Stimulated activated naive CD8-positive, alpha-beta T cell treated with anti-CD3 and anti-CD28 coated beads, Interleukin-15, Interleukin-2, amounts not matched to agents 100 ng/mL and 50 ng/mL, for 24 hours (primary cell): ENCODE measurements around the gene STH.
"Not testable (repeated sequence)": the region's sequence is repeated elsewhere in the genome, so short reads cannot be mapped to it uniquely, and the experiment has no call there.

Source experiments
- H3K27ac Mint-ChIP-seq: one replicate; pipeline ENCODE4 v1.8.0; 2021; ENCODE audit warnings: mild to moderate bottlenecking, mixed read lengths
- H3K27me3 Mint-ChIP-seq: one replicate; pipeline ENCODE4 v1.8.0; 2021; ENCODE audit warnings: mixed read lengths
- H3K36me3 Mint-ChIP-seq: one replicate; pipeline ENCODE4 v1.8.0; 2021; ENCODE audit warnings: low read depth, mixed read lengths
- H3K4me1 Mint-ChIP-seq: one replicate; pipeline ENCODE4 v1.8.0; 2021; ENCODE audit warnings: low read depth, mixed read lengths
- H3K4me3 Mint-ChIP-seq: one replicate; pipeline ENCODE4 v1.8.0; 2021; ENCODE audit warnings: mild to moderate bottlenecking, mixed read lengths
- H3K9me3 Mint-ChIP-seq: one replicate; pipeline ENCODE4 v1.8.0; 2021; ENCODE audit warnings: mixed read lengths

STH gene

GRCh38 chr17:46013502-46014165 is 14.6 kb downstream of the STH start:
- H3K36me3 Mint-ChIP-seq: no peaks in the 10 kb centered on the region
- no peak overlapping the region for H3K27ac Mint-ChIP-seq
- no peaks in the 10 kb centered on the region for H3K9me3 Mint-ChIP-seq
- H3K27me3 Mint-ChIP-seq: no peaks in the 10 kb centered on the region
- no peak overlapping the region for H3K4me3 Mint-ChIP-seq
- H3K4me1 Mint-ChIP-seq: peaks cover 5% of the 10 kb centered on the region

DNA sequence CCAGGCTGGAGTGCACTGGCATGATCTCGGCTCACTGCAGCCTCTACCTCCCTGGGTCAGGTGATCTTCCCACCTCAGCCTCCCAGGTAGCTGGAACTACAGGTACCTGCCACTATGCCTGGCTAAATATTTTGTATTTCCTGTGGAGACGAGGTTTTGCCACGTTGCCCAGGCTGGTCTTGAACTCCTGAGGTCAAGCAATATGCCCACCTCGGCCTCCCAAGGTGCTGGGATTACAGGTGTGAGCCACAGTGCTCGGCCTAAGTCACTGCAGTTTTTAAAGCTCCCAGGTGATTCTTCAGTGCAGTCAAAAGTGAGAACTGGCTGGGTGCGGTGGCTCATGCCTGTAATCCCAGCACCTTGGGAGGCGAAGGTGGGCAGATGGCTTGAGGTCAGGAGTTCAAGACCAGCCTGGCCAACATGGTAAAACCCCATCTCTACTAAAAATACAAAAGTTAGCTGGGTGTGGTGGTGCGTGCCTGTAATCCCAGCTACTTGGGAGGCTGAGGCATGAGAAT is 20.4 kb downstream of the STH start:
- peak overlapping the region; percentile 92 for H3K27ac Mint-ChIP-seq
- peaks cover 30% of the 10 kb centered on the region for H3K4me1 Mint-ChIP-seq
- H3K36me3 Mint-ChIP-seq, H3K9me3 Mint-ChIP-seq, H3K4me3 Mint-ChIP-seq, H3K27me3 Mint-ChIP-seq: not testable (repeated sequence)

DNA sequence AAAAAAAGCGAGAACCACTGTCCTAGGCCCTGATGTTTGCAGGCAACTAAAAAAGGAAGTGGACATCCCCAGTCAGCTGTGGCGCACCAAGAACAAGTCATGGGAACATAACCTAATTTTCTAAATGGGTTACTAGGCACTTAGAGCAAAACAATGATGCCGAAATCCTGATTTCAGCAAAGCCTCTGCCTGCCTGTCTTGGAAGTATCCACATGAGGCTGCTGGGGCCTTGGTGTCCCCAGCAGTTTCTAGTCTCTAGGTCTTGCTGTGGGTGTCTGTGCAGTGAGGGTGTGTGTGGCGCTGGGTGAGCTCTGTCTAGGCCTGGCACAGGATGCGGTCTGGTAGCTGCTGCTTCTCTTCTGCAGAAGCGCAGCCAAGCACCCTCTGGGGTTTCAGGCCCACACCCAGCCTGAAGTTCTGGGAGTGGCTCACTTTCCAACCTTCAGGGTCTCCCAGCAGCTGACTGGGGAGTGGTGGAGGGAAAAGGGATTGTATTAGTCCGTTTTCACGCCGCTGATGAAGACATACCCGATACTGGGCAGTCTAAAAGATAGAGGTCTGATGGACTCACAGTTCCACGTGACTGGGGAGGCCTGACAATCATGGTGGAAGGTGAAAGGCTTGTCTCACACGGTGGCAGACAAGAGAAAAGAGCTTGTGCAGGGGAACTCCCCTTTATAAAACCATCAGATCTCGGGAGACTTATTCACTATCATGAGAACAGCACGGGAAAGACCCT is 21.1 kb downstream of the STH start:
- no peaks in the 10 kb centered on the region for H3K36me3 Mint-ChIP-seq
- no peaks in the 10 kb centered on the region for H3K9me3 Mint-ChIP-seq
- H3K27ac Mint-ChIP-seq: peak overlapping the region; percentile 92
- H3K4me1 Mint-ChIP-seq: peaks cover 30% of the 10 kb centered on the region
- peak overlapping the region; percentile 44 for H3K4me3 Mint-ChIP-seq
- no peaks in the 10 kb centered on the region for H3K27me3 Mint-ChIP-seq

DNA sequence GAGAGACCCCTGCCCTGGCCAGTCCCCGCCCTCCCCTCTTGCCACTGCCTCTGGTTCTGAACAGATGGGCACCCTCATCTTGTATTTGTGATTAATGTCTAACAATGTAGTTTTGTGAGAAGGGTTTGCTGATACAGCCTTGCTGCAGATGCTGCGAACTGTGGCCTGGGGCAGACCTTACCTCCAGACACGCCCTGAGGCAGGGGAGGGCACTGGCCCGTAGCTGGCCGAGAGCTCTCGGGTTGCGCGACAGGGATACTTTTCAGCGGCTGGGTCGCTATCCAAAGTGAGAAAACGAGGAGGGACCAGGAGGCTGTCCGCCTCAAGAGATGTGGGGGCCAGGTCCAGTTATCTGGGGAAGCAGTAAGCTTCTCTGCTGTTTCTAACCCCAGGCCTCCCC is 21.9 kb downstream of the STH start:
- Mint-ChIP-seq H3K4me3 (no peak overlapping the region), H3K27me3 (no peaks in the 10 kb centered on the region), H3K4me1 (peaks cover 30% of the 10 kb centered on the region), H3K27ac (peak overlapping the region; percentile 92), H3K9me3 (no peaks in the 10 kb centered on the region), H3K36me3 (peaks cover 4% of the 10 kb centered on the region)

GRCh38 chr17:46023366-46023765 is 24.3 kb downstream of the STH start:
- not testable (repeated sequence) for H3K4me3 Mint-ChIP-seq, H3K27me3 Mint-ChIP-seq, H3K9me3 Mint-ChIP-seq, H3K27ac Mint-ChIP-seq, H3K36me3 Mint-ChIP-seq
- peaks cover 35% of the 10 kb centered on the region for H3K4me1 Mint-ChIP-seq

DNA sequence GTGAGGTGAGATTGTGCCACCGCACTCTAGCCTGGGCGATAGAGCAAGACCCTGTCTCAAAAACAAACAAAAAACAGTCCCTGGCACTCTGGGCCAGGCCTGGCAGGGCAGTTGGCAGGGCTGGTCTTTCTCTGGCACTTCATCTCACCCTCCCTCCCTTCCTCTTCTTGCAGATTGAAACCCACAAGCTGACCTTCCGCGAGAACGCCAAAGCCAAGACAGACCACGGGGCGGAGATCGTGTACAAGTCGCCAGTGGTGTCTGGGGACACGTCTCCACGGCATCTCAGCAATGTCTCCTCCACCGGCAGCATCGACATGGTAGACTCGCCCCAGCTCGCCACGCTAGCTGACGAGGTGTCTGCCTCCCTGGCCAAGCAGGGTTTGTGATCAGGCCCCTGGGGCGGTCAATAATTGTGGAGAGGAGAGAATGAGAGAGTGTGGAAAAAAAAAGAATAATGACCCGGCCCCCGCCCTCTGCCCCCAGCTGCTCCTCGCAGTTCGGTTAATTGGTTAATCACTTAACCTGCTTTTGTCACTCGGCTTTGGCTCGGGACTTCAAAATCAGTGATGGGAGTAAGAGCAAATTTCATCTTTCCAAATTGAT is 24.8 kb downstream of the STH start:
- Mint-ChIP-seq H3K36me3 (peaks cover 7% of the 10 kb centered on the region), H3K27me3 (no peaks in the 10 kb centered on the region), H3K9me3 (no peaks in the 10 kb centered on the region), H3K27ac (no peak overlapping the region), H3K4me1 (peaks cover 30% of the 10 kb centered on the region), H3K4me3 (no peak overlapping the region)

- Mint-ChIP-seq H3K4me3 (no peak overlapping the region), H3K36me3 (peaks cover 14% of the 10 kb centered on the region), H3K9me3 (no peaks in the 10 kb centered on the region), H3K27ac (no peak overlapping the region), H3K27me3 (no peaks in the 10 kb centered on the region), H3K4me1 (peaks cover 29% of the 10 kb centered on the region)
Measured at GRCh38 chr17:46024590-46024989, 25.5 kb downstream of the STH start.

GRCh38 chr17:46025060-46025459 is 26.0 kb downstream of the STH start:
- Mint-ChIP-seq H3K4me1 (peaks cover 26% of the 10 kb centered on the region), H3K9me3 (no peaks in the 10 kb centered on the region), H3K27me3 (no peaks in the 10 kb centered on the region), H3K36me3 (peaks cover 15% of the 10 kb centered on the region), H3K27ac (no peak overlapping the region), H3K4me3 (no peak overlapping the region)

DNA sequence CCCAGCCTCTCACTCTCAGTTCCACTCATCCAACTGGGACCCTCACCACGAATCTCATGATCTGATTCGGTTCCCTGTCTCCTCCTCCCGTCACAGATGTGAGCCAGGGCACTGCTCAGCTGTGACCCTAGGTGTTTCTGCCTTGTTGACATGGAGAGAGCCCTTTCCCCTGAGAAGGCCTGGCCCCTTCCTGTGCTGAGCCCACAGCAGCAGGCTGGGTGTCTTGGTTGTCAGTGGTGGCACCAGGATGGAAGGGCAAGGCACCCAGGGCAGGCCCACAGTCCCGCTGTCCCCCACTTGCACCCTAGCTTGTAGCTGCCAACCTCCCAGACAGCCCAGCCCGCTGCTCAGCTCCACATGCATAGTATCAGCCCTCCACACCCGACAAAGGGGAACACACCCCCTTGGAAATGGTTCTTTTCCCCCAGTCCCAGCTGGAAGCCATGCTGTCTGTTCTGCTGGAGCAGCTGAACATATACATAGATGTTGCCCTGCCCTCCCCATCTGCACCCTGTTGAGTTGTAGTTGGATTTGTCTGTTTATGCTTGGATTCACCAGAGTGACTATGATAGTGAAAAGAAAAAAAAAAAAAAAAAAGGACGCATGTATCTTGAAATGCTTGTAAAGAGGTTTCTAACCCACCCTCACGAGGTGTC is 26.6 kb downstream of the STH start:
- no peaks in the 10 kb centered on the region for H3K27me3 Mint-ChIP-seq
- peaks cover 20% of the 10 kb centered on the region for H3K4me1 Mint-ChIP-seq
- peaks cover 21% of the 10 kb centered on the region for H3K36me3 Mint-ChIP-seq
- H3K4me3 Mint-ChIP-seq: no peak overlapping the region
- H3K27ac Mint-ChIP-seq: no peak overlapping the region
- no peaks in the 10 kb centered on the region for H3K9me3 Mint-ChIP-seq

GRCh38 chr17:46026166-46027047 is 27.4 kb downstream of the STH start:
- H3K9me3 Mint-ChIP-seq: no peaks in the 10 kb centered on the region
- H3K36me3 Mint-ChIP-seq: peaks cover 29% of the 10 kb centered on the region
- H3K4me3 Mint-ChIP-seq: no peak overlapping the region
- H3K4me1 Mint-ChIP-seq: peaks cover 15% of the 10 kb centered on the region
- H3K27ac Mint-ChIP-seq: no peak overlapping the region
- no peaks in the 10 kb centered on the region for H3K27me3 Mint-ChIP-seq

GRCh38 chr17:46027048-46027975 is 28.3 kb downstream of the STH start:
- H3K27ac Mint-ChIP-seq: peak overlapping the region; percentile 54
- H3K9me3 Mint-ChIP-seq: no peaks in the 10 kb centered on the region
- H3K4me1 Mint-ChIP-seq: peaks cover 15% of the 10 kb centered on the region
- no peak overlapping the region for H3K4me3 Mint-ChIP-seq
- peaks cover 35% of the 10 kb centered on the region for H3K36me3 Mint-ChIP-seq
- no peaks in the 10 kb centered on the region for H3K27me3 Mint-ChIP-seq

DNA sequence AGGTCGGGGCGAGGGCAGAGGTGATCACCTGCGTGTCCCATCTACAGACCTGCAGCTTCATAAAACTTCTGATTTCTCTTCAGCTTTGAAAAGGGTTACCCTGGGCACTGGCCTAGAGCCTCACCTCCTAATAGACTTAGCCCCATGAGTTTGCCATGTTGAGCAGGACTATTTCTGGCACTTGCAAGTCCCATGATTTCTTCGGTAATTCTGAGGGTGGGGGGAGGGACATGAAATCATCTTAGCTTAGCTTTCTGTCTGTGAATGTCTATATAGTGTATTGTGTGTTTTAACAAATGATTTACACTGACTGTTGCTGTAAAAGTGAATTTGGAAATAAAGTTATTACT is 28.9 kb downstream of the STH start:
- peaks cover 15% of the 10 kb centered on the region for H3K4me1 Mint-ChIP-seq
- peaks cover 41% of the 10 kb centered on the region for H3K36me3 Mint-ChIP-seq
- H3K27me3 Mint-ChIP-seq: no peaks in the 10 kb centered on the region
- H3K27ac Mint-ChIP-seq: peak overlapping the region; percentile 55
- no peak overlapping the region for H3K4me3 Mint-ChIP-seq
- H3K9me3 Mint-ChIP-seq: no peaks in the 10 kb centered on the region

GRCh38 chr17:46028374-46028773 is 29.3 kb downstream of the STH start:
- peak overlapping the region; percentile 55 for H3K27ac Mint-ChIP-seq

More at GRCh38 chr17:46028374-46028773, 29.3 kb downstream of the STH start:
- H3K4me3 Mint-ChIP-seq: no peak overlapping the region
- H3K27me3 Mint-ChIP-seq: no peaks in the 10 kb centered on the region
- peaks cover 45% of the 10 kb centered on the region for H3K36me3 Mint-ChIP-seq
- peaks cover 15% of the 10 kb centered on the region for H3K4me1 Mint-ChIP-seq
- no peaks in the 10 kb centered on the region for H3K9me3 Mint-ChIP-seq
